Peyer's patch (tissue), 4 donors: ENCODE data around the gene SEC24C. TPM values are rescaled to one million over a fixed set of nuclear protein-coding genes. Genes with fewer than 3 reads are reported as not detected.
"Not testable (repeated sequence)": the region's sequence is repeated elsewhere in the genome, so short reads cannot be mapped to it uniquely, and the experiment has no call there.

Source experiments
- DNase-seq, 3 donors: peaks; one replicate each; pipeline ENCODE4 v3.0.0-alpha.2; 2017 to 2019
- H3K27ac ChIP-seq, 4 donors: fragments of 200-600 bp; sonication (generic); one replicate each; pipeline ENCODE4 v1.5.1; 2016 to 2019
- H3K27me3 ChIP-seq, 2 donors: fragments of 200-600 bp; sonication (generic); one replicate each; pipeline ENCODE4 v1.5.1; 2019
- H3K36me3 ChIP-seq, 3 donors: fragments of 200-600 bp; sonication (generic); one replicate each; pipeline ENCODE4 v1.5.1; 2016 to 2019
- H3K4me1 ChIP-seq, 4 donors: fragments of 200-600 bp; sonication (generic); one replicate each; pipeline ENCODE4 v1.5.1; 2016 to 2019
- H3K4me3 ChIP-seq, 4 donors: fragments of 200-600 bp; sonication (generic); 1 replicate in 3 of 4; 2 replicates in 1 of 4; pipeline ENCODE4 v1.5.1; 2016 to 2019; ENCODE audit warnings: mild to moderate bottlenecking in 1 of 4
- H3K9me3 ChIP-seq, 4 donors: fragments of 200-600 bp; sonication (generic); one replicate each; pipeline ENCODE4 v1.5.1; 2016 to 2019; ENCODE audit warnings: mild to moderate bottlenecking in 1 of 4
- CTCF ChIP-seq, 6 experiments: fragments of 450-650 bp in 4 of 6; fragments of 200-600 bp in 2 of 6; sonication (generic) in 1 of 6; IDR thresholded peaks; one replicate each; pipeline ENCODE4 v1.5.1; 2017 to 2019; ENCODE audit warnings: antibody characterized with exemption in 6 of 6, mild to moderate bottlenecking in 3 of 6, moderate library complexity in 1 of 6
- POLR2A ChIP-seq, 2 donors: fragments of 450-650 bp; IDR thresholded peaks; one replicate each; pipeline ENCODE4 v1.5.1; 2017; ENCODE audit warnings: antibody characterized with exemption in 2 of 2, mild to moderate bottlenecking in 2 of 2, moderate library complexity in 2 of 2
- total RNA-seq, 4 donors: library from RNA; depleted of rRNA; stranded (reverse); fragments of >200 nt; gene quantifications; one replicate each; pipeline ENCODE4 v1.1.0, GENCODE V29; 2016

Gene SEC24C
- total RNA-seq, 4 donors from 2014 or later, result 48.7 to 81.5 (median 79.9) TPM

GRCh38 chr10:73731588-73732375, 12.4 kb upstream of the SEC24C start:
- peaks cover 0 to 39% (median 0%) of the 10 kb centered on the region in 3 donors for H3K36me3 ChIP-seq
- H3K4me1 ChIP-seq, result peaks cover 0 to 14% (median 0%) of the 10 kb centered on the region in 4 donors
- TF ChIP-seq CTCF (IDR thresholded peaks at IDR 0.05) (no peak), POLR2A (IDR thresholded peaks at IDR 0.05) (no peak)
- DNase-seq, result no peak
- no peak overlapping the region for H3K4me3 ChIP-seq
- no peaks in the 10 kb centered on the region for H3K9me3 ChIP-seq
- no peak overlapping the region for H3K27ac ChIP-seq
- H3K27me3 ChIP-seq, result no peaks in the 10 kb centered on the region

- Histone ChIP-seq H3K9me3 (no peaks in the 10 kb centered on the region), H3K27ac (no peak overlapping the region), H3K27me3 (no peaks in the 10 kb centered on the region), H3K4me1 (peaks cover 0 to 14% (median 0%) of the 10 kb centered on the region in 4 donors), H3K36me3 (peaks cover 0 to 36% (median 0%) of the 10 kb centered on the region in 3 donors), H3K4me3 (no peak overlapping the region)
- TF ChIP-seq POLR2A (IDR thresholded peaks at IDR 0.05), result no peak
- TF ChIP-seq CTCF (IDR thresholded peaks at IDR 0.05), result no peak
- no peak for DNase-seq
These were observed 11.7 kb upstream of the SEC24C start for GRCh38 chr10:73732426-73732825.

GRCh38 chr10:73732931-73733623, 11.1 kb upstream of the SEC24C start:
- TF ChIP-seq POLR2A (IDR thresholded peaks at IDR 0.05) (no peak), CTCF (IDR thresholded peaks at IDR 0.05) (no peak)
- peaks cover 0 to 14% (median 0%) of the 10 kb centered on the region in 4 donors for H3K4me1 ChIP-seq

GRCh38 chr10:73734028-73734720, 10.0 kb upstream of the SEC24C start:
- Histone ChIP-seq H3K36me3 (peaks cover 0 to 40% (median 0%) of the 10 kb centered on the region in 3 donors), H3K27me3 (no peaks in the 10 kb centered on the region), H3K4me1 (peaks cover 0 to 14% (median 0%) of the 10 kb centered on the region in 4 donors), H3K27ac (no peak overlapping the region), H3K4me3 (no peak overlapping the region), H3K9me3 (no peaks in the 10 kb centered on the region)
- DNase-seq, result no peak
- TF ChIP-seq POLR2A (IDR thresholded peaks at IDR 0.05) (no peak), CTCF (IDR thresholded peaks at IDR 0.05) (no peak)

More at GRCh38 chr10:73732931-73733623, 11.1 kb upstream of the SEC24C start:
- H3K4me3 ChIP-seq, result no peak overlapping the region
- H3K27me3 ChIP-seq, result no peaks in the 10 kb centered on the region
- no peaks in the 10 kb centered on the region for H3K9me3 ChIP-seq
- H3K27ac ChIP-seq, result no peak overlapping the region
- no peak for DNase-seq
- H3K36me3 ChIP-seq, result peaks cover 0 to 40% (median 0%) of the 10 kb centered on the region in 3 donors

GRCh38 chr10:73734796-73735305, 9.3 kb upstream of the SEC24C start:
- H3K4me1 ChIP-seq, result peaks cover 0 to 14% (median 0%) of the 10 kb centered on the region in 4 donors
- H3K27me3 ChIP-seq, result no peaks in the 10 kb centered on the region
- no peaks in the 10 kb centered on the region for H3K9me3 ChIP-seq
- TF ChIP-seq POLR2A (IDR thresholded peaks at IDR 0.05) (no peak), CTCF (IDR thresholded peaks at IDR 0.05) (no peak)
- H3K36me3 ChIP-seq, result peaks cover 0 to 40% (median 0%) of the 10 kb centered on the region in 3 donors
- H3K4me3 ChIP-seq, result no peak overlapping the region
- no peak for DNase-seq
- H3K27ac ChIP-seq, result no peak overlapping the region

GRCh38 chr10:73740501-73741254, 3.5 kb upstream of the SEC24C start:
- H3K4me1 ChIP-seq, result peaks cover 0 to 17% (median 5%) of the 10 kb centered on the region in 4 donors
- not testable (repeated sequence) for H3K4me3 ChIP-seq, H3K27ac ChIP-seq, H3K9me3 ChIP-seq, H3K27me3 ChIP-seq, DNase-seq
- H3K36me3 ChIP-seq, result peaks cover 0 to 29% (median 0%) of the 10 kb centered on the region in 3 donors
